Keratinocyte (primary cell): ENCODE data around the gene PAPSS2. TPM values are rescaled to one million over a fixed set of nuclear protein-coding genes. Genes with fewer than 3 reads are reported as not detected.
"Not testable (repeated sequence)": the region's sequence is repeated elsewhere in the genome, so short reads cannot be mapped to it uniquely, and the experiment has no call there.

Experiments
- DNase-seq: peaks from one replicate; pipeline ENCODE4 v3.0.0-alpha.2; 2011; ENCODE audit warnings: low read depth, missing footprints, low spot score
- FAIRE-seq: peaks from 2 replicates; lab custom pipeline; 2011; peaks lifted over from hg19 to GRCh38; lab: Jason Lieb, UNC
- H2AFZ ChIP-seq: 2 replicates; pipeline ENCODE4 v1.6.0; 2012; ENCODE audit warnings: low read length, control low read depth, inconsistent platforms; ENCODE audit not compliant: control insufficient read depth
- H3K27ac ChIP-seq: 2 replicates; pipeline ENCODE4 v1.5.1; 2011; ENCODE audit warnings: low read length; ENCODE audit not compliant: control insufficient read depth, insufficient read depth
- H3K27me3 ChIP-seq: 3 replicates; pipeline ENCODE4 v1.6.0; 2011; ENCODE audit warnings: low read length; ENCODE audit not compliant: control insufficient read depth, insufficient read depth; ENCODE audit errors: extremely low read depth
- H3K36me3 ChIP-seq, 2 experiments: 2 replicates in 1 of 2; 3 replicates in 1 of 2; pipeline ENCODE4 v1.5.1; 2011; ENCODE audit warnings: low read length in 2 of 2, mild to moderate bottlenecking in 1 of 2; ENCODE audit not compliant: control insufficient read depth in 2 of 2, insufficient read depth in 2 of 2; ENCODE audit errors: extremely low read depth in 1 of 2
- H3K4me1 ChIP-seq: 3 replicates; pipeline ENCODE4 v1.5.1; 2011; ENCODE audit warnings: low read length; ENCODE audit not compliant: control insufficient read depth, insufficient read depth; ENCODE audit errors: extremely low read depth
- H3K4me2 ChIP-seq: 3 replicates; pipeline ENCODE4 v1.6.0; 2011; ENCODE audit warnings: low read depth, low read length; ENCODE audit not compliant: control insufficient read depth, insufficient read depth; ENCODE audit errors: extremely low read depth
- H3K4me3 ChIP-seq, 3 experiments: fragments of 200-600 bp in 1 of 3; sonication (generic) in 1 of 3; 2 replicates in 2 of 3; 3 replicates in 1 of 3; pipeline ENCODE4 v1.5.1; 2011 to 2016; ENCODE audit warnings: low read length in 3 of 3, mild to moderate bottlenecking in 3 of 3, control low read depth in 2 of 3, inconsistent platforms in 1 of 3, low read depth in 1 of 3, mixed read lengths in 1 of 3, mixed run types in 1 of 3, moderate library complexity in 1 of 3; ENCODE audit not compliant: control insufficient read depth in 2 of 3, insufficient read depth in 2 of 3; ENCODE audit errors: extremely low read depth in 1 of 3
- H3K79me2 ChIP-seq: 2 replicates; pipeline ENCODE4 v1.6.0; 2012; ENCODE audit warnings: low read length; ENCODE audit not compliant: control insufficient read depth, insufficient read depth
- H3K9ac ChIP-seq: 3 replicates; pipeline ENCODE4 v1.6.0; 2011; ENCODE audit warnings: low read length; ENCODE audit not compliant: control insufficient read depth, insufficient read depth; ENCODE audit errors: extremely low read depth
- H3K9me1 ChIP-seq: 3 replicates; pipeline ENCODE4 v1.6.0; 2011; ENCODE audit warnings: low read length; ENCODE audit not compliant: control insufficient read depth, insufficient read depth; ENCODE audit errors: extremely low read depth
- H3K9me3 ChIP-seq: 2 replicates; pipeline ENCODE4 v1.5.1; 2012; ENCODE audit warnings: low read depth, low read length; ENCODE audit not compliant: control insufficient read depth
- H4K20me1 ChIP-seq: 3 replicates; pipeline ENCODE4 v1.6.0; 2011; ENCODE audit warnings: low read length; ENCODE audit not compliant: control insufficient read depth, insufficient read depth; ENCODE audit errors: extremely low read depth
- CTCF ChIP-seq, 3 experiments: IDR thresholded peaks in 1 of 3; conservative IDR thresholded peaks in 1 of 3; optimal IDR thresholded peaks in 1 of 3; 2 replicates in 2 of 3; 3 replicates in 1 of 3; pipeline versions ENCODE3 to v1.5.1; 2011; ENCODE audit warnings: low read length in 3 of 3, mild to moderate bottlenecking in 3 of 3, moderate library complexity in 2 of 3, control low read depth in 1 of 3, inconsistent platforms in 1 of 3; ENCODE audit not compliant: insufficient read depth in 2 of 3; ENCODE audit errors: extremely low read depth in 1 of 3
- EZH2 ChIP-seq: IDR thresholded peaks from one replicate; pipeline ENCODE4 v1.6.1; 2012; ENCODE audit warnings: inconsistent platforms, mild to moderate bottlenecking, low read length, moderate library complexity
- dilution Hi-C: fragments of 300-500 bp; cut with MboI; formaldehyde crosslinking; loops from one replicate; pipeline ENCODE4 v1.7.0; 2020; ENCODE audit warnings: low sequenced_read_pairs; ENCODE audit not compliant: extremely low pct_ligation_motif_present
- polyA plus RNA-seq, 5 experiments: library from polyadenylated mRNA; depleted of rRNA in 3 of 5; stranded (reverse) in 3 of 5; stranded (forward) in 1 of 5; unstranded in 1 of 5; fragments of >200 nt; gene quantifications; 1 replicate in 1 of 5; 2 replicates in 3 of 5; 3 replicates in 1 of 5; pipeline versions ENCODE4 v1.2.1 to v1.2.3, GENCODE V29; 2011 to 2012; ENCODE audit warnings: missing spikeins in 2 of 5, low read depth in 1 of 5, low replicate concordance in 1 of 5

PAPSS2 gene
- polyA plus RNA-seq, 1 donor (not counting 4 experiments of a cell fraction or from before 2014, with no cell fraction given): 1.1 TPM

GRCh38 chr10:87739703-87740102 lies 80.0 kb downstream of the PAPSS2 start:
- Histone ChIP-seq H3K79me2 (no peaks in the 10 kb centered on the region), H3K27me3 (no peaks in the 10 kb centered on the region), H3K4me3 (no peak overlapping the region), H3K9me3 (no peaks in the 10 kb centered on the region), H2AFZ (no peak overlapping the region), H3K36me3 (no peaks in the 10 kb centered on the region), H3K4me1 (peaks cover 7% of the 10 kb centered on the region), H4K20me1 (no peaks in the 10 kb centered on the region), H3K9me1 (no peaks in the 10 kb centered on the region), H3K4me2 (no peak overlapping the region), H3K9ac (no peak overlapping the region), H3K27ac (no peak overlapping the region)
- no peak for FAIRE-seq
- TF ChIP-seq EZH2 (no peak), CTCF (optimal IDR thresholded peaks at IDR 0.05 in 1 of 3, IDR thresholded peaks at IDR 0.05 in 1 of 3, conservative IDR thresholded peaks at IDR 0.05 in 1 of 3; ENCODE audit: extremely low read depth in 1 of 3, insufficient read depth in 2 of 3, low read length in 3 of 3) (no peak)
- dilution Hi-C loops: loop anchor here (10.0 kb wide), 1 partner anchor 185 kb away; no protein-coding TSS in a partner anchor
- no peak for DNase-seq

- H4K20me1 ChIP-seq: no peaks in the 10 kb centered on the region
- H3K36me3 ChIP-seq: no peaks in the 10 kb centered on the region
- H3K4me1 ChIP-seq: peaks cover 7% of the 10 kb centered on the region
- H3K9me1 ChIP-seq: no peaks in the 10 kb centered on the region
- no peak overlapping the region for H3K27ac ChIP-seq
- H2AFZ ChIP-seq: no peak overlapping the region
- dilution Hi-C loops: no loop called here
- no peak overlapping the region for H3K9ac ChIP-seq
- DNase-seq: peak; percentile 15
- H3K4me3 ChIP-seq: no peak overlapping the region
- no peaks in the 10 kb centered on the region for H3K9me3 ChIP-seq
- FAIRE-seq: peak; percentile 82
- H3K27me3 ChIP-seq: no peaks in the 10 kb centered on the region
- no peaks in the 10 kb centered on the region for H3K79me2 ChIP-seq
- TF ChIP-seq CTCF (optimal IDR thresholded peaks at IDR 0.05 in 1 of 3, IDR thresholded peaks at IDR 0.05 in 1 of 3, conservative IDR thresholded peaks at IDR 0.05 in 1 of 3; ENCODE audit: extremely low read depth in 1 of 3, insufficient read depth in 2 of 3, low read length in 3 of 3) (no peak), EZH2 (no peak)
- no peak overlapping the region for H3K4me2 ChIP-seq
These were observed 80.6 kb downstream of the PAPSS2 start for GRCh38 chr10:87740254-87740655.

GRCh38 chr10:87742992-87743610 lies 83.4 kb downstream of the PAPSS2 start:
- not testable (repeated sequence) for FAIRE-seq

More at GRCh38 chr10:87742992-87743610, 83.4 kb downstream of the PAPSS2 start:
- H3K27me3 ChIP-seq, H3K9me1 ChIP-seq, H4K20me1 ChIP-seq, H3K9ac ChIP-seq, H2AFZ ChIP-seq, dilution Hi-C loops, H3K4me2 ChIP-seq, H3K4me3 ChIP-seq, H3K9me3 ChIP-seq, H3K27ac ChIP-seq, H3K79me2 ChIP-seq, H3K36me3 ChIP-seq, DNase-seq, H3K4me1 ChIP-seq: not testable (repeated sequence)
